GM19438 (cell line): ENCODE data around the gene RCAN2.

ENCODE experiments used
- ATAC-seq: cut with Tn5 transposase; IDR thresholded peaks from one replicate; pipeline ENCODE4 v1.9.1; 2021; ENCODE audit warnings: low read depth; ENCODE audit not compliant: unreplicated experiment

RCAN2 gene

GRCh38 chr6:46305236-46305635 is 186.0 kb downstream of the RCAN2 start:
- no peak for ATAC-seq

- ATAC-seq = no peak
Measured at GRCh38 chr6:46302816-46303215, 188.4 kb downstream of the RCAN2 start.

- no peak for ATAC-seq
Measured at GRCh38 chr6:46302176-46302575, 189.1 kb downstream of the RCAN2 start.

DNA sequence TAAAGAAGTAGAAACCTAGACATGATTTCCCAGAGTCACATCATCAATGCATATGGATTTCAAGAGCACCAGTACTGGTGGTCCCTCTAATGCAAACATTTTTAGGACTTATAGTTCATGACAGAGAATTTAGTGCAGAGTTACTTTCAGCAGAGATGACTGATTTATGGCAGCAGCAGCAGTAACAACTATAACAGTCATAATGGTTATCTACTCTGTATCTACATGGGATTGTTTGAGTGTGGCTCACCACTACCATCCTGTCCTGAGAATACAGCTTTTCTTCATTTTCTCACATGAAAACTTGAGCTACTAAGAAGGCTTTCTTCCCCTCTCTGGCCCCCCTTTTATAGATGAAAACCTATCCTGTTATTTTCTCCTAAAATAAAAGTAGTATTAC is 192.0 kb downstream of the RCAN2 start:
- no peak for ATAC-seq

DNA sequence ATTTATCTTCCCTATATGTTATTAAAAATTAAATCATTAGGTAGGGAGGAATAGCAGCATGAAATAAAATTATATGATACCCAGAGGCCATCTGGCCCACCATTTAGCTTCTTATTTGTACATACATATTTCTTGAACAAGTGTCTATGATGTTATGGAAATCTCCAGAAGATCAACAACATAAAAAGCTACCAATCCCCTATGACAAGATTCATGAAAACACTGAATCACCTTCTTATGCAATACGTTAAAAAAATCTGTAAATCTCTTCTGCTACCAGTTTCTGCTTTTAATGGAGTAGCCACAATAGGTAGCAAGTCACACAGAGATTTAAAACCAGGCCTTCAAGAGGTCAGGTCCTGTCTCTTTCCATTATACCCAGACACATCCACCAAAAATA is 194.7 kb downstream of the RCAN2 start:
- no peak for ATAC-seq

- peak; percentile 78 for ATAC-seq
Measured at GRCh38 chr6:46293641-46294316, 197.5 kb downstream of the RCAN2 start.

- ATAC-seq = no peak
Measured at GRCh38 chr6:46291880-46292279, 199.4 kb downstream of the RCAN2 start.

DNA sequence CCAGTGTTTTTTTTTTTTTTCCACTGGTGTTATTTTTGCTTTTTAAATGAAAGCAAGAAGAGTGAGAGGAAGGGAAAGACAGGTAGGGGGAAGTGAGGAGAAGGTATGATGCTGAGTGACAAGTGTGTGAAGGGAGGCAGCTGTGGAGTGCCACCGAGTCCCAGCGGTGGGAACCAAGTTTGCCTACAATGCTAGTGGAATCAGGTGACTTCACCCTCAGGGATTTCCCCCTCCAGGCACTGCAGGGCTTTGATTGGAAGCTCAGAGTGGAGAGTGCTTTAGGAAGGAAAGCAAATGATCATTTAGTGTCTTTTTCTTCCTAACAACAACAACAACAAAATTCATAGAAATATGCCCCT is 200.0 kb downstream of the RCAN2 start:
- no peak for ATAC-seq

GRCh38 chr6:46290421-46291274 is 200.6 kb downstream of the RCAN2 start:
- ATAC-seq = no peak

GRCh38 chr6:46289898-46290297 is 201.4 kb downstream of the RCAN2 start:
- ATAC-seq = no peak

DNA sequence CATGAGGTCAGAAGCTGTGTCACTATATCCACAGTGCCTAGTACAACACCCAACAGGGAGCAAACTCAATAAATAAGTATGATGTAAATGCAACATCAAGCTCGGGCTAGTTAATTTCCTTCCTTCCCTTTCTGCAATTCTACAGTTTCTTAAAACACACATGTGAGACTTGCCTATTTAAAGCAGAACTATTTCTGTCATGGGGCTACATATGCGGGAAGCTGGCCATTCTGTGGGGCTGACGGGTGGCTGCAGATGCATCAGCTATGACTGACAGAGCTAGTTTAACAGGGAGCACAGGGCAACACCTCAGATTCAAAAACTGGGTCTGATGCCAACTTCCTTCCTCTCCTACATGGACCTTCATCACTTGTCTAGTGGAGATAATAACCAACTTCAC is 202.4 kb downstream of the RCAN2 start:
- ATAC-seq = no peak

DNA sequence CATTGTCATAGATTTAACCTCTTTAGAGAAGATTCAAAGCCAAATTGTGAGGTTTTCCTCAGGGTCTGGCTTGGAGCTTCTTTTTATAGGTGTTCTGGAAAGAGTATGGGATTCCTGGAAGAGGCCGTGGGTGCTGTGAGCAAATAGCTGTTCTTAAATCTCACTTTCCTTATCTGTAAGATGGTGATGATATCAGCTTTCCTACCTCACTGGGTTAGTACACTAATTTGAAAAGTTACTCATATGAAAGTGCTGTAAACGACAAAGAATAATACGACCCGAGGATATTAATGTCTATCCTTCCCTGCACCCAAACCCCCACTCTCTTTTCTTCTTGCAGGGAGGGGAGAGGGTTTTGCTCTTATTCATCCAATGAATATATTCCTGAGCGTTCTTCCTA is 203.6 kb downstream of the RCAN2 start:
- ATAC-seq = no peak

DNA sequence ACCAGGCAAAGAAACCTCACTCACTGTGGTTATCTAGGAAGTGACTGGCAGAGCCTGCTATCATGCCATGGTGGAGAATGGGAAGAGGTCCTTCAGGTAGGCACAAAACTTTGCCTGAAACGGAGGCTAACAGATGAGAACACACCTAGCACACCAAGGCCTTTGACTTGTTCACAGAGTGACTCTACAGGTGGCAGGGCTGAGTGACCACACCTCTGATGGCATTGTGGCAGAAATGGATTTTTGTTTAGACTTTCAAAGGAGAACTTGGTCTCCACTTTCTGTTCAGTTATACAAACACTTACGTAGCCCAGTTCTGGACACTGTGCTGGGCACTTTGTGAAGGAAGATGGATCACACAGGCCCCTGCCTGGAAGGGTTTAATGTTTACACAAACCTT is 204.2 kb downstream of the RCAN2 start:
- ATAC-seq = no peak

DNA sequence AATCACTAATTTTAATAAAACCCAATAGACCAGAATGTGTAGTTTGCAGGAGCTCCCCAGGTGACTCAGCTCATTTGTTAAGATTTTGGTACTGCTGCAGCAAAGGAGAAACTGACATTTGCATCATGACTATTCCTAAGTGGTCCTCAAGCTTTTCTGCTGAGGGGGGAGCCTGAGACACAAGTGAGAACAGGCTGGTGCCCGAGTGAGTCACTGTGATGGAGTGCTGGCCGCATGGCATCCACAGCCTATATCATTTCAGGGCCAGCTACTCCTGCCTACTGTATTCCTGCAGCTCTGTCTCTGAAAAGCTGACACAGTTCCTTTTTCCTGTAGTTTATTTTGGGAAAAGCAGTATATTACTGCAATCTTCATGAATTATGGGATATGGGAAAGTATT is 206.8 kb downstream of the RCAN2 start:
- ATAC-seq = no peak

DNA sequence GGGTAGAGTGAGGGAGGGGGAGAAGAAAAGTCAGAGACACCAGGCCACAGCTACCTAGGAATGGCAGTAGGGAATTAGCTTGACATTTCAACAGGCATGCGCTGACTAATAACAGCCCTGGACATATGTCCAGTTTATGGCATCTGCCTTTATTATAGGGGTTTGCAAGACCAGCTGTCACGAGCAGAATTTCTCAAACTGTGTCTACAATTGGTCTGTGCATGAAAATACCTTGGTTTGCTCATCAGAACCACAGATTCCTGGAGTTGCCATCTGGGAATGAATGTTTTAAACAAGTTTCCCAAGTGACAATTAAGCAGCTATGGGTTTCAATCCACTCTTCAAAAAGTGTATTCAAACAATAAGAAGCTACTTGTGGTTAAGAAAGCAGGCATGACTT is 210.1 kb downstream of the RCAN2 start:
- ATAC-seq = no peak

DNA sequence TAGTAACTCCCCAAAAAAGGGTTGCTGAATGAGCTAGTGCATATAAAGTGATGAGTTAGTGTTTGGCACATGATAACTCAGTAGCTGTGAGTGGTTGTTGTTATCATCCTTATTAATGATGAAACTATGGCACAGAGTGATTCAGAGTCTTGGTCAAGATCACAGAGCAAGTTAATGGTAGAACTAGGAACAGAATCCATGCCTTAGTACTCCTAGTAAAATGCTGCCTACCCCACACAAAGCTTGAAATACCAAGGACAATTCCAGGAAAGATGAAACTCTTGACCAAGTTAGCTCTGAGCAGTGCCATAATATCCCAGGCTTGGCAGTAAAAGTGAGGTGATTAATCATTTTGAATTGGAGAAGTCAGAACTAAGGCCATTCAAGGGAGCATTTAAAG is 211.4 kb downstream of the RCAN2 start:
- no peak for ATAC-seq

DNA sequence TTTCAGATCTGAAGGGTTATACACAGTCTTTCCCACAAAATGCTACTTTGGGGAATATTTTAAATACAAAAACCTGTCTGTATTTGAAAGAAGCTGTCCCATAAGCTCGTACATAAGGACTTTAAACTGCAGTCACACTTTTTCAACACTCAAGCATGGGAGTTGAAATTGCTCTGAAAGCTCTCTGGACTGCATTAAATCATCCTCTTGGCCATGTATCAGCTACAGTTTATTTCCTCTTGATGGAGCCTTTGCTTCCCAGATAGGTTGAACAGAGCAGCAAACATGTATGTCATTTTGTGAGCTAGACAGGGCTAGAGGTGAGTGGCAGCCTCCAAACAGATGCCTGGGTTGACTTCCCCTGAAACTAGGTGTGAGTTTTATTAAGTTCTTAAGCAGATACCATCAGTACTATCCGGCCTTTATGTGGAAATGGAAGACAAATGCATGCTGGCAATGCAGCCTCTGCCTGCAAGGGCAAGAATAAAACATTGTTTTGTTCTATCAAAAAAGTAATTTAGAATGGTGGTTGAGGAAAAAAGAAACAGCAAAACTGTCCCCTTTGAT is 214.6 kb downstream of the RCAN2 start:
- ATAC-seq = no peak

GRCh38 chr6:46274502-46274901 is 216.7 kb downstream of the RCAN2 start:
- ATAC-seq = no peak

- ATAC-seq = no peak
Measured at GRCh38 chr6:46273911-46274310, 217.3 kb downstream of the RCAN2 start.

DNA sequence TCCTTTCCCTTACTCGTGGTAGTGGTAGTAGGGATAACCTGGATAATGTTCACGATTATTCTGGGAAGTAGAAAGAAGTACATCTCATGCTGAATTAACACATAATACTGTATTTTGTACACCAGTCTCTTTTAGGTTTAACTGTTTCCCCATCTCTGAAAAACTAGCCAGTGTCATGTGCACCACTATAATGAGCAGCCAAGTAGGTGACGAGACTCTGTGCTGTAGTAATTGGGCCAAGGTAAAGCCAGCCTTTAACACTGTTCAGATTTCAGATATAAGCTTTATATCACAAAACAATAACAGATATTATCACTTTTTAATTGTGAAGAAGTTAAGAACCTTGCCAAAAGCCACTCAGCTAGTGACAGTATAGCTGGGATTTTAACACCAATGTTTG is 219.5 kb downstream of the RCAN2 start:
- no peak for ATAC-seq

DNA sequence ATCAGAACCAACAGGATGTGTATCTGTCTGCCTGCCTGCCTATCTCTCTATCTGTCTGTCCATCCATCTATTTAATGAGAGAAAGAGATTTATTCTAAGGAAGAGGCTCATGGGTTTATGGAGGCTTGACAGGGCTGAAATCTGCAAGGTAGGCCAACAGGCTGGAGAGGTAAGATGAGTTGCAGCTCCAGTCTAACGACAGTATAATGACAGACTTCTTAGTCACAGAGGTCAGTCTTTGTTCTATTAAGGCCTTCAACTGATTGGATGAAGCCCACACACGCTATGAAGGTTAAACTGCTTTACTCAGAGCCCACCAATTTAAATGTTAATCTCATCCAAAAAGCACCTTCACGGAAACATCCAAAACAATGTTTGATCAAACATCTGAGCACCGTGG is 220.1 kb downstream of the RCAN2 start:
- ATAC-seq = no peak

GRCh38 chr6:46270336-46270735 is 220.9 kb downstream of the RCAN2 start:
- ATAC-seq = no peak
